Left cardiac atrium (tissue), 4 donors: ENCODE results near the gene FERD3L. TPM values are rescaled to one million over a fixed set of nuclear protein-coding genes. Genes with fewer than 3 reads are reported as not detected.

Experiments
- ATAC-seq, 2 donors: fragments of 200-7000 bp; cut with Tn5 transposase; one replicate each; pipeline ENCODE4 v1.9.1; 2020; ENCODE audit warnings: mild to moderate bottlenecking in 2 of 2, moderate library complexity in 2 of 2
- DNase-seq: peaks from one replicate; pipeline ENCODE4 v3.0.0-alpha.2; 2020
- intact Hi-C, 2 donors: fragments of 100-400 bp; cut with DNase I; formaldehyde crosslinking; loops; one replicate each; pipeline versions ENCODE4 v1.14.1 to v1.15.1; 2022 to 2023
- total RNA-seq, 2 donors: library from RNA; stranded (reverse); fragmentation: NEBNext Ultra II Directional; extraction: Animal tissue kit (Norgen Biotek cat#: 25700); gene quantifications; one replicate each; pipeline ENCODE4 v1.2.1, GENCODE V29; 2021
- donor health status: DM: no; HTN: yes; CAD: no.
- donor health status: DM: no; HTN: yes; CAD: no; lungs with severe emphysema.
- donor health status: DM: yes; HTN: yes; CAD: no.
- donor health status: Dilated cardiomyopathy.

Gene FERD3L
- total RNA-seq, 2 donors from 2014 or later = not detected

- ATAC-seq (no peak), DNase-seq (no peak)
- intact Hi-C loops = no loop called here
These were observed 39.7 kb downstream of the FERD3L start for GRCh38 chr7:19105546-19105945.

DNA sequence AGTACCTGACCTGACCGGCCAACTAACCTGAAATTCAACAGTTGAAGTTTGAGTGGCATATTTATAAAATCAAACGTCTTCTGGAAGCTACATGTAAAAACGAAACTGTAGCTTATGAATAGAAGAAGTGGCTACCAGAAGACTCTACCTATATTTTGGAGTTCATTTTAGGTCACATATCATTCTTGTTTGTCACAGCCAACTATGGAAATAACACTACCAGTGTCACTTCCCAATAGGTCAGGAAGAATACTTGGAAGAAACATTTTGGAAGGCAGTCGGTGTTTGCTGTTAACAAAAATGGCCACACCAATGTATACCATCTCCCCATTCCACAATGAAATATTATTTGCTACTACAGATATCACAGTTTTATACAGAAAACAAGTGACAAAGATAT lies 40.4 kb downstream of the FERD3L start:
- ATAC-seq (no peak), DNase-seq (no peak)
- intact Hi-C loops = no loop called here

DNA sequence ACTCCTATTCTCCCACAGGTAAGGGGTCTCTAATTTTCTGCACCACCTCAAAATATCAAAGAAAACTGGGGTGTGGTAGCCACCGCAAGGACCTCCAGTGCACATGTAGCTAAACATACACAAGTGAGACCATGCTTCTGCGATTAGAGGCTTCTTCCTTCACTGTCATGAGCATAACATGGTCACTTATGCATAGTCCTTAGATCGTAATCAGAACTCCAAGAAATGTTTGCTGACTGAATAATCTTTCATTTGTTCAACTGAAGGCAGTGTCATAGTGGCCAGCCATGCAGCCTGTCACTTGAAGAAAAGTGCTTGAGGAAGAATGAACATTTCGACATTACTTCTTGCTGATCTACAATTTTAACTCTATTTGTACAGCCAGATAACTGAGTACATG lies 42.3 kb downstream of the FERD3L start:
- no peak for ATAC-seq
- intact Hi-C loops = no loop called here
- no peak for DNase-seq

GRCh38 chr7:19101909-19102308 lies 43.3 kb downstream of the FERD3L start:
- ATAC-seq (no peak), DNase-seq (no peak)
- intact Hi-C loops = no loop called here

GRCh38 chr7:19101472-19101871 lies 43.7 kb downstream of the FERD3L start:
- no peak for ATAC-seq
- intact Hi-C loops = no loop called here

GRCh38 chr7:19099924-19100323 lies 45.3 kb downstream of the FERD3L start:
- DNase-seq (no peak), ATAC-seq (no peak)
- intact Hi-C loops = no loop called here

More at GRCh38 chr7:19101472-19101871, 43.7 kb downstream of the FERD3L start:
- DNase-seq = no peak

DNA sequence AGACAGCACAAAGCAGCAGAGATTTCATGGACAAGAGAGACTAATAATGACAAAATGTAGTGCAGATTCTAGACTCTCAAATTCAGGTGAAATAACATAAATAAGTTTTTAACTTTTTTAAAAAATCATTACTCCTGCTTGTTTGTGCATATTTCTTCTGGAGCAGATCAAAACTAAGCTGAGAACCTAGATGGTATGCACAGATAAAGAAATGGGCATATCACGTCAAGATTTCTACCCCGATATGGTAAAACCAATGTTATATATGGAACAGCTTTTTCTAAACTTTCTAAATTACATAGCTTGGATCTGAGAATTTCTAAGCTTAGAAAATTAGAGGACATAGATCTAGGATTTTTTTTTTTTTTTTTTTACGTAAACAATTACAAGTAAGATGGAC lies 46.0 kb downstream of the FERD3L start:
- intact Hi-C loops = no loop called here
- DNase-seq = no peak
- ATAC-seq = no peak

GRCh38 chr7:19098510-19098909 lies 46.7 kb downstream of the FERD3L start:
- intact Hi-C loops = no loop called here
- ATAC-seq (no peak), DNase-seq (no peak)

DNA sequence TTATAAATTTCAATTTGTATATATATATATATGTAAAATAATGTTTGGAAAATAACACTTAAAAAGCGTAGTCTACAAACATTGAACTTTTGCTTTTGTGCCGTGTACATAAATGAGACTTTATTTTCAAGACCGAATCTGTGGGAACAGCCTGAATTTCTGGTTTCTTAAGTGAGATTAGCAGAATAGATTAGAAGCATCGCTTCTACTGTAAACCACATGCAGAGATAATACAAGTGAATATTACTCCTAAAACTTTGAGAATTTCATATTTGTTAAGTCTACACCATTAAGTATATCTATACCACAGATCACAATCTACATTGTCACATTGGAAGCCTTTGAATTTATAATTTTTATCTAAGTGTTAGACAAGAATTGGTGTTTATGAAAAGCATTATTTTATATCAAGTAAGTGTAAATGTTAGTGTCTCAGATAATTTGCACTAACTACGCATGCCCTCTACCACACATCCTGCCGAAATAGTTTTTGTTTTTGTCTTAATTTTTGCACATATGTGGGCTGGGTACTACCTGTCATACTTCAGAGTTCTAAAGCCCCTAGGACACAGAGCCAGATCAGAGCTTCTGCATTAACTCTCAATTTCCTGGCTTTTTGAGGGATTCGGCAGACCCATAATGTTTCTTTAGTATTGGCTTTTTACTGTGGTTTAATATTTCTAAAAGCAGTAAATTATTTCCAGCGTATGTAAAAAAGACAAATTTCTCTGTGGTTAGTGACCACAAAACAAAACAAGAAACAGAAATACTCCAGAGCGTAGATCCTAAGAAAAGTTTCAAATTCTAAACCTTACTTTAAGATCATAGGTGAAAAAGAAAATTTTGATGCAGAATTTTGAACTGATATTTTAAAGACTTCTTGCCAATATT lies 47.8 kb downstream of the FERD3L start:
- intact Hi-C loops = no loop called here
- no peak for ATAC-seq
- no peak for DNase-seq

- intact Hi-C loops = no loop called here
- no peak for ATAC-seq
- DNase-seq = no peak
These were observed 49.8 kb downstream of the FERD3L start for GRCh38 chr7:19095353-19095860.

Other genes with a start within 250 kb of the FERD3L start
- gene TWIST1, start 27.8 kb downstream of the FERD3L start, total RNA-seq = 1 to 10 TPM; 3.2 to 5.4 TPM